Right cardiac atrium (tissue), 5 donors: ENCODE results near the gene ARHGAP12. TPM values are rescaled to one million over a fixed set of nuclear protein-coding genes. Genes with fewer than 3 reads are reported as not detected.

Experiments
- ATAC-seq, 2 donors: fragments of 200-7000 bp; cut with Tn5 transposase; one replicate each; pipeline versions ENCODE4 v1.8.0 to v1.9.1; 2020; ENCODE audit warnings: moderate library complexity in 2 of 2, mild to moderate bottlenecking in 1 of 2
- DNase-seq, 3 donors: peaks; one replicate each; pipeline ENCODE4 v3.0.0-alpha.2; 2020
- H3K27ac ChIP-seq: one replicate; pipeline ENCODE4 v1.5.1; 2013; ENCODE audit warnings: mild to moderate bottlenecking, low read length, control low read depth, moderate library complexity
- H3K27me3 ChIP-seq: one replicate; pipeline ENCODE4 v1.6.1; 2013; ENCODE audit not compliant: control insufficient read depth, insufficient read depth
- H3K4me1 ChIP-seq: one replicate; pipeline ENCODE4 v1.6.1; 2013; ENCODE audit warnings: low read length; ENCODE audit not compliant: control insufficient read depth, insufficient read depth
- H3K4me3 ChIP-seq: one replicate; pipeline ENCODE4 v1.5.1; 2013; ENCODE audit warnings: low read length, control low read depth
- H3K9me3 ChIP-seq: one replicate; pipeline ENCODE4 v1.6.1; 2013; ENCODE audit warnings: low read length; ENCODE audit not compliant: control insufficient read depth
- WGBS: extraction: QIAGEN DNeasy Blood & Tissue Kit; methylation state at CpG from one replicate; pipeline ENCODE4 v1.1.7; 2013; 5-methylcytosine and 5-hydroxymethylcytosine counted together
- intact Hi-C, 4 donors: fragments of 100-400 bp; cut with DNase I; formaldehyde crosslinking; loops; one replicate each; pipeline versions ENCODE4 v1.11.0 to v1.14.0; 2022 to 2023
- polyA plus RNA-seq: library from polyadenylated mRNA; stranded (reverse); fragments of 200-250 nt; gene quantifications from one replicate; pipeline ENCODE4 v1.2.3, GENCODE V29; 2013
- total RNA-seq, 4 donors: library from RNA; stranded (reverse); fragmentation: NEBNext Ultra II Directional; extraction: Animal tissue kit (Norgen Biotek cat#: 25700); gene quantifications; one replicate each; pipeline ENCODE4 v1.2.1, GENCODE V29; 2021
- donor health status: healthy with polysubstance abuse.
- donor health status: DM: no; HTN: yes; CAD: no.
- donor health status: DM: no; HTN: no; CAD: no.
- donor health status: DM: no; HTN: yes; CAD: no; lungs with severe emphysema.
- donor health status: DM: yes; HTN: yes; CAD: no.

Gene ARHGAP12
- total and polyA plus RNA-seq, 5 donors: 20.0 to 25.5 (median 24.8) TPM

DNA sequence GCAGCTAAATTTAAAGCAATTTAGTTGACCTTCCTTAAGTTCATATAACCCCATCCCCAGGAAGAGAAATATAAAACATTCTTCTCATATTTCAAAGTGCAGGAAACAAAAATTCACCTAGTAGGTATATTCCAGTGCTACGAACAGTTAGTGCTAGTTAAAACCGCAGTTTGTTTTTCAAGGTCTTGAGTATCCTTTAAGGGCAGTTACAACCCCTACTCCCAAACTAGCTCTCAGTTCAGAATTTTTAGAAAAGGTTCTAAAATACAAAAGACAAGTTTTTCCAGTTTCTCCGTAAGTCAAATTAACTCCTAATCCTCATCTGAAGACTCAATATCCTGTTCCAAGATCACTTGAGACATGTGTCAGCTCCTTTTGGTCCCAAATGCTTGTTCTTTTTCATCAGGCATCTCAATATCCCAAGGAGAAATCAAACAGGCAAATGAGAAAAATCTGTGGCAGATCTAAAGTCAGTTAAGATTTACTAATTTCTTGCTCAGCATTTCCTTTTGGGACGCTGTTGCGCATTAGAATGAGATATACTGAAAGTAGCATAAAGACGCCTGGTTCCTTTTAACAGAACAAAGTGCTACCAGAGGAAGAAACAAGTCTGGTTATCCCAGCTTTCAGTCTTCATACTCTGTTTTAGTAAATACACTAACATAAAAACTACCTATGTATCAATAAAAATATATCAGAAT is 51.8 kb downstream of the ARHGAP12 start:
- 86% methylated on average over 6 of the region's 6 CpGs for WGBS
- H3K9me3 ChIP-seq: no peaks in the 10 kb centered on the region
- intact Hi-C loops: loop anchor here in 1 of 4 donors (10.0 kb wide), 1 partner anchor 48 kb away; the partner anchor contains the start of gene ARHGAP12
- H3K4me3 ChIP-seq: no peak overlapping the region
- H3K4me1 ChIP-seq: no peaks in the 10 kb centered on the region
- ATAC-seq (no peak), DNase-seq (no peak)
- H3K27ac ChIP-seq: no peak overlapping the region
- H3K27me3 ChIP-seq: no peaks in the 10 kb centered on the region

DNA sequence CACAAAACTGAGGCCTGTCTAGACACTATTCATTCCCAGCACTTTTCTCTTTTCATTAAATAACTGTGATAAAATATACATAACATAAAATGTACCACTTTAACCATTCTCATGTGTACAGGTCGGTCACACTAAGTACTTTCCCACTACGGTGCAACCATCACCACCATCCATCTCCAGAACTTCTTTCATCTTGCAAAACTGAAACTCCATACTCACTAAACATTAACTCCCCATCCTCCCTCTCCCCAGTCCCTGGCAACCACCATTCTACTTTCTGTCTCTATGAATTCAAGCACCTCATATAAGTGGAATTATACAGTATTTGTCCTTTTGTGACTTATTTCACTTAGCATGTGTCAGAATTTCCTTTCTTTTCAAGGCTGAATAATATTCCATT is 53.0 kb downstream of the ARHGAP12 start:
- Histone ChIP-seq H3K4me1 (peaks cover 2% of the 10 kb centered on the region), H3K27me3 (no peaks in the 10 kb centered on the region), H3K4me3 (no peak overlapping the region), H3K27ac (no peak overlapping the region), H3K9me3 (no peaks in the 10 kb centered on the region)
- no peak for DNase-seq
- WGBS: 92% methylated on average over 2 of the region's 2 CpGs
- ATAC-seq: no peak
- intact Hi-C loops: loop anchor here in 1 of 4 donors (10.0 kb wide), 1 partner anchor 49 kb away; the partner anchor contains the start of gene ARHGAP12

DNA sequence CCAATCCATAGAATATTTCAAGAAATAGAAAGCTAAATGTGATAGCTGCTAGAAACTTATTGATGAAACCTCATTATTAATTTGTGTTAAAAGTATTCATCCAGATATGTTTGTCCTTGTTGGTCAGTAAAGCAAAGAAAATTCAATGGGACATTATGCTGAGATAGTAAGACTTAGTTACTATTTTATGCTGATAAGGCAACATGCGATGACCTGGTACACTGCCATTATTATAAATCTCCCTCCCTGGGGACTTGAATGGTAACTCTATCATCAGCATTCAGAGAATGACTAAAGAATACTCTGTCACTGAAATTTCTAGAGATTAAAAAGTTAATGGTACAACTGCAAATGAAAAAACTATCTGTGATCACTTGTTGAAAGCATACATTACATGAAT is 54.9 kb downstream of the ARHGAP12 start:
- 49% methylated on average over 1 of the region's 1 CpG for WGBS
- H3K9me3 ChIP-seq: no peaks in the 10 kb centered on the region
- H3K27me3 ChIP-seq: no peaks in the 10 kb centered on the region
- intact Hi-C loops: loop anchor here in 1 of 4 donors (10.0 kb wide), 1 partner anchor 51 kb away; the partner anchor contains the start of gene ARHGAP12
- H3K27ac ChIP-seq: no peak overlapping the region
- peaks cover 2% of the 10 kb centered on the region for H3K4me1 ChIP-seq
- DNase-seq (no peak), ATAC-seq (no peak)
- no peak overlapping the region for H3K4me3 ChIP-seq

DNA sequence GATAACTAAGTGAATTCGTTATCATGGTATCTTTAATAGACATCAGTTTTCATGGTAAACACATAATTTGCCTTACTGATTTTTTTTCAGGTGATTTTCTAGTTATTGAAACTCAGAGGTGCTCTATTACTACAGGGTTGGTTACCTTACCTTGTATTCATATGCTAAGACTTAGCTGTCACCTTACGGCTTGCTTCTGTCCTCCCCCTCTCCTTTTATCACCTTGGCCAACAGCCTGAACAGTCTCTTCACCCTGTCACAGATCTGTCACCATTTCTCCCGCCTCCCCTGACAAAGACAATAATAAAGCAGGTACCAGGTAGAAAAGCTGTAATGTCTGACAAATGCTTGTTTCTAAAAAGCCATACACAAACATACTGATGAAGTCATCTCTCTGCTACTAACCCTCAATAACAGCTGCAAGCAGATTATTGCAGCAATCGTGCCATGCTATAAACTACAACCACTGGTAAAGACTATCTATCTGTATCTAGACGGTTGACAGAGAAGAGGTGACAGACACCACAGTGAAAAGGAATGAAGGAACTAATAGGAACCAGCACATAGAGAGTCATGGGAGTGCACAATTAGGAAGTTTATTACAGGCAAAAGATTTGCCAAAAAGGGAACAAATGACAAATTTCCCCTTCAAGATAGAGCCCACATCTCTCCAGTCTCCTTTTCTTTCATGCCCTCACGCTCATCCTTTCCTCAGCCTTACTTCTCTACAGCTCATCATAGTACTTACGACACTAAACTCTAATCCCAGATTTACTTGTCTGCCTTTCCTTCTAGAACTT is 57.2 kb downstream of the ARHGAP12 start:
- Histone ChIP-seq H3K27ac (no peak overlapping the region), H3K4me3 (no peak overlapping the region), H3K9me3 (no peaks in the 10 kb centered on the region), H3K4me1 (peaks cover 2% of the 10 kb centered on the region), H3K27me3 (no peaks in the 10 kb centered on the region)
- 65% methylated on average over 7 of the region's 7 CpGs for WGBS
- intact Hi-C loops: loop anchor here in 1 of 4 donors (10.0 kb wide), 1 partner anchor 53 kb away; the partner anchor contains the start of gene ARHGAP12
- DNase-seq (no peak), ATAC-seq (no peak)

DNA sequence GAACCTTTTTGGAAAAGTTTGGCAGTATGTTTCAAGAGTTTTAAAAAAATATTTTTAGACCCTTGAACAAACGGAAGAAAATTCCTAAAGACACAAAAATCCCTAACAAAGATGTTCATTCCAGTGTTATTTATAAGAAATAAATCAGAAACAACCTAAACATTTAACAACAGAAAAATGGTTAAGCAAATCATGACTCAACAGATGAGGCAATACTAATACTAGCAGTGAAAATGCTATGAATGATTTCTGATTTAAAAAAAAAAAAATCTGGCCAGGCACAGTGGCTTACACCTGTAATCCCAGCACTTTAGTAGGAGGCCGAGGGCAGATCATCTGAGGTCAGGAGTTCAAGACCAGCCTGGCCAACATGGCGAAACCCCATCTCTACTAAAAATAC is 61.0 kb downstream of the ARHGAP12 start:
- Histone ChIP-seq H3K27me3 (no peaks in the 10 kb centered on the region), H3K4me1 (peaks cover 6% of the 10 kb centered on the region), H3K4me3 (no peak overlapping the region), H3K27ac (no peak overlapping the region), H3K9me3 (no peaks in the 10 kb centered on the region)
- ATAC-seq (no peak), DNase-seq (no peak)
- WGBS: 93% methylated on average over 3 of the region's 3 CpGs
- intact Hi-C loops: loop anchor here in 3 of 4 donors (10.0 kb wide), 2 partner anchors 57 to 87 kb away; partner anchors contain the start of gene ARHGAP12 (in 2 of the 3)

DNA sequence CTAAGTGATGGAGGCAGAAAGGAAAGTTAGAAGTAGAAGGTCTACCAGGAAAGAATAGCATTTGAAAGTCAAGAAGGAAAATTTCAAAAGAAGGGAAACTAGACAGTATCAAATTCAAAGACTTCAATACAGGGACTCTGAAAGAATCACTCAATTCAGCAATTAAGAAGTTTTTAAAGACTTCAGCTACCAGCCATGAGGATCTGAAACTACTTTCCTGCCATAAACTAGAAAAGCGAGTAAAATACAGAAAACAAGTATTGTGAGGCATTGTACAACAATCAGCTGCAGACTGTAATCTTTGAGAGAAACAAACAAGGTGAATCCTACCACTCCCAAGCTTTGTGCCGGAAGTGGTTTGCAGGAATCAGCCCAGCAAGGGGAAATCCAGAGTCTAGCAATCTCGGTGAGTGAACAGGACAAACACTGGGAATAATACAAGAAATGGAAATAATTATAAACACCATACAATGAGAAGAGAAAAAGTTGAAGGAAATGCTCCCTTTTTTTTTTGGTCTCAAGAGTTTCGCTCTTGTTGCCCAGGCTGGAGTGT is 62.4 kb downstream of the ARHGAP12 start:
- intact Hi-C loops: loop anchor here in 3 of 4 donors (10.0 kb wide), 2 partner anchors 59 to 89 kb away; partner anchors contain the start of gene ARHGAP12 (in 2 of the 3)
- peak overlapping the region; percentile 37 for H3K27ac ChIP-seq

DNA sequence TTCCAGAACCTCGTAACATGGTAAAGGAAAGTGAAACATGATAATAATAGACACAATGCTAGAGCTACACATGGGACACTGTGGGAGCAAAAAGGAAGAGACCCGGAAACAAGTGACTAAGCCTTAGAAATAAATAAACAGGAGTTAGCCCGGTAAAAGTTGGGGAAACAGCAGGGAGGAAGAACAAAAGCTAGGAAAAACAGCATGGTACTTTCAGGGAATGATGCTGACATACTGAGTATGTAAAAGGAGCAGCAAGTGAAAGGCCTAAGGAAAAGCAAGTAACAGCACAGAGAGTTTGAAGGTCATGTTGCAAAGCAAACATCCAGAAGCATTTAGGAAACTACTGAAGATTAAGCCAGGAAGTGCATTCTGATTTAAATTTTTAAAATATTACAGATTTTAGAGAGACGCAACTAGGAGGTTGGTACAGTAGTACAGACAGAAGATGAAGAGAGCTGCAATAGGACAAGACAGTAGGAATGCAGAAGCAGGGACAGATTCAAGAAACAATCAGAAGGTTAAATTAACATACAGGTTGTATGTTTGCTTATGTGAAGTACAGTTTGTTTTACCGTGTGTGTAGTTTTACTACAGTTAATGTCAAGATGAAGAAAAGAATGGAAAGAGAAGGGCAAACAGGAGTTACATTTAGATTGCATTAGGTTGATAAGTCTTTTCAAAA is 63.7 kb downstream of the ARHGAP12 start:
- ATAC-seq (peak in 1 of 2 donors; percentile 64), DNase-seq (no peak)
- no peaks in the 10 kb centered on the region for H3K9me3 ChIP-seq
- WGBS: 36% methylated on average over 5 of the region's 5 CpGs
- no peak overlapping the region for H3K27ac ChIP-seq
- intact Hi-C loops: loop anchor here in 3 of 4 donors (5.0 to 10.0 kb wide), 5 partner anchors 60 to 142 kb away; partner anchors contain the start of gene ARHGAP12 (in 2 of the 3)
- peaks cover 5% of the 10 kb centered on the region for H3K4me1 ChIP-seq
- no peak overlapping the region for H3K4me3 ChIP-seq
- H3K27me3 ChIP-seq: no peaks in the 10 kb centered on the region

More for the DNA sequence above, 62.4 kb downstream of the ARHGAP12 start:
- H3K4me3 ChIP-seq: no peak overlapping the region
- no peaks in the 10 kb centered on the region for H3K27me3 ChIP-seq
- ATAC-seq (no peak), DNase-seq (no peak)
- H3K9me3 ChIP-seq: no peaks in the 10 kb centered on the region
- whole genome bisulfite sequencing: 69% methylated on average over 4 of the region's 4 CpGs
- H3K4me1 ChIP-seq: peaks cover 5% of the 10 kb centered on the region

DNA sequence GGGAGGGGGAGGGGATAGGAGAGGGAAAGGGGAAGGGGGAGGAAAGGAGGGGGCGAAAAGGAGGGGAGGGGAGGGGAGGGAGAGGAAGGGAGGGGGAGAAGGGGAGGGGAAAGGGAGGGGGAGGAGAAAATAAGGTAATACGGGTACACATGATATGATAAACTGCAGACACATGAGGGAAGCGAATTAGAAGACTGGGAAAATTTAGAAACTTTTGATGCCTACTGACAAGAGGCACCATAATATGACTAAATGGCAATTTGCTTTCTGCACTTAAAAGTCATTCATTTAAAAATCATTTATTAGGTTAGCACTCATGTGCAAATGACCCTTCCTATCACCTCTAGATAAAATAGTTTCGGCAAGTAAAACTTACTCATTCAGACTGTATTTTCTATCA is 73.6 kb downstream of the ARHGAP12 start:
- Histone ChIP-seq H3K9me3 (no peaks in the 10 kb centered on the region), H3K27ac (no peak overlapping the region), H3K4me3 (no peak overlapping the region), H3K4me1 (no peaks in the 10 kb centered on the region), H3K27me3 (no peaks in the 10 kb centered on the region)
- ATAC-seq (no peak), DNase-seq (no peak)
- 89% methylated on average over 4 of the region's 4 CpGs for WGBS
- intact Hi-C loops: no loop called here

DNA sequence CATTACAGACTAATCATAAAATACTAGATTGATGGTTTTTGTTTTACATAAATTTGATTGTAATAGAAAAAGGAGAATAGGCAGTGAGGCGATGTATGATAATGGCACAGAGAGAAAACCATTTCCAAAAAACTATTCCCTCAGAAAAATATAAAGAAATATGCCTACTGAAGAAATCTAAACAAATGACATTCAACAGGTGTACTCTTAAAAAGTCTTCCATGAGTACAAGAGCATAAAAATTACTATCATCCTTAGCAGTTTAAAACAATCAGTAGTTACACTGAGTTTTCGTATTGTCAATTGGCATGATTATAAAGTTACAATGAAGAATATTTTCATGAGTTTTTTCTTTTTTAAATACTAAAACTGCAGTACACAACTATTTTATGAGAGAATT is 75.0 kb downstream of the ARHGAP12 start:
- intact Hi-C loops: no loop called here
- DNase-seq: no peak
- Histone ChIP-seq H3K4me3 (no peak overlapping the region), H3K9me3 (no peaks in the 10 kb centered on the region), H3K27ac (no peak overlapping the region), H3K4me1 (no peaks in the 10 kb centered on the region), H3K27me3 (no peaks in the 10 kb centered on the region)
- no peak for ATAC-seq
- WGBS: 70% methylated on average over 2 of the region's 2 CpGs

DNA sequence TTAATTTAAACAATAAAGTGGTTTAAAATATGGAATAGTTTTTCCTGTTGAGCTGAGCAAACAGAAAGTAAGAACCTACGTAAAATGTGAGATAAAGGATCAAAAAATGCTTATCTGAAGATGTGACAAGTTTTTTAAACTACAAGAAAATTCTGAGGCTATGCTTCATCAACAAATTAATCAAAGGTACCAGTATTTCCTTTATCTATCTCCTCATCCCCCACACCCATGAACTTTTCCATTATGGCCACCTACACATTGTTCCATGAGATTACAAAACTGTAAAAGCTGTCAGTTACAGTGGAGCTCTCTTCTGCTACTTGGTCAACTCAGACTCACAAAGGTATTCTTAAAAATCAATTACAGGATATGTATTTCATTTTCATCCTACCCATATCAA is 77.4 kb downstream of the ARHGAP12 start:
- Histone ChIP-seq H3K4me3 (no peak overlapping the region), H3K4me1 (no peaks in the 10 kb centered on the region), H3K27ac (no peak overlapping the region), H3K9me3 (no peaks in the 10 kb centered on the region), H3K27me3 (no peaks in the 10 kb centered on the region)
- intact Hi-C loops: no loop called here
- no peak for ATAC-seq
- WGBS: 96% methylated on average over 1 of the region's 1 CpG
- no peak for DNase-seq
